GM18519 (cell line): ENCODE data around the gene HAUS3.

Experiments
- ATAC-seq: cut with Tn5 transposase; IDR thresholded peaks from one replicate; pipeline ENCODE4 v1.9.1; 2021; ENCODE audit warnings: mild to moderate bottlenecking, moderate library complexity; ENCODE audit not compliant: unreplicated experiment, low FRiP score

HAUS3 gene, protein sequence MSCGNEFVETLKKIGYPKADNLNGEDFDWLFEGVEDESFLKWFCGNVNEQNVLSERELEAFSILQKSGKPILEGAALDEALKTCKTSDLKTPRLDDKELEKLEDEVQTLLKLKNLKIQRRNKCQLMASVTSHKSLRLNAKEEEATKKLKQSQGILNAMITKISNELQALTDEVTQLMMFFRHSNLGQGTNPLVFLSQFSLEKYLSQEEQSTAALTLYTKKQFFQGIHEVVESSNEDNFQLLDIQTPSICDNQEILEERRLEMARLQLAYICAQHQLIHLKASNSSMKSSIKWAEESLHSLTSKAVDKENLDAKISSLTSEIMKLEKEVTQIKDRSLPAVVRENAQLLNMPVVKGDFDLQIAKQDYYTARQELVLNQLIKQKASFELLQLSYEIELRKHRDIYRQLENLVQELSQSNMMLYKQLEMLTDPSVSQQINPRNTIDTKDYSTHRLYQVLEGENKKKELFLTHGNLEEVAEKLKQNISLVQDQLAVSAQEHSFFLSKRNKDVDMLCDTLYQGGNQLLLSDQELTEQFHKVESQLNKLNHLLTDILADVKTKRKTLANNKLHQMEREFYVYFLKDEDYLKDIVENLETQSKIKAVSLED

GRCh38 chr4:2241410-2242353 is at the start of gene HAUS3, which contains the start of gene POLN:
Gene HAUS3, minus strand, starts transcription at chr4:2242121. Its CDS starts 1,175 bp downstream, at chr4:2240946.
Gene POLN, minus strand, starts transcription at chr4:2242121. Its CDS starts 12,890 bp downstream, at chr4:2229231.
- peak; percentile 84 for ATAC-seq

GRCh38 chr4:2290974-2291704 is 49.2 kb upstream of the HAUS3 start:
- no peak for ATAC-seq

- no peak for ATAC-seq
Observed at GRCh38 chr4:2290488-2290887, 48.6 kb upstream of the HAUS3 start.

DNA sequence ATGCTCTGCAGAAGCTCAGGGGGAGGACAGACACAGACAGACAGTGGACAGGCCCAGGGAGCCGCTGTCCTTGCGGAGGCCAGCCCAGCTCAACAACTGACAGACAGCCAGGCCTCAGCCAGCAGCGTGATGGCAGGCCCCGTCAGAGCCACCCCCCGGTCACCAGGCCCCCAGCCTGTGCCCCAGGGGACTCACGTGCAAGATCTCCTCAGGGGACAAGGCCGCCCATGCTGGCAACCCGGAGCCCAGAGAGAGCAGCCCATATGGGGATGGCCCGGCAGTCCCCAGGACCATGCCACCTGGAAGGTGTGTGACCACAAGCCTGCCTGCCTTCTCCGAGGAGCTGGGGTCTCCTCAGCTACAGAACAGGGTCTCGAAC is 48.0 kb upstream of the HAUS3 start:
- ATAC-seq, result no peak

DNA sequence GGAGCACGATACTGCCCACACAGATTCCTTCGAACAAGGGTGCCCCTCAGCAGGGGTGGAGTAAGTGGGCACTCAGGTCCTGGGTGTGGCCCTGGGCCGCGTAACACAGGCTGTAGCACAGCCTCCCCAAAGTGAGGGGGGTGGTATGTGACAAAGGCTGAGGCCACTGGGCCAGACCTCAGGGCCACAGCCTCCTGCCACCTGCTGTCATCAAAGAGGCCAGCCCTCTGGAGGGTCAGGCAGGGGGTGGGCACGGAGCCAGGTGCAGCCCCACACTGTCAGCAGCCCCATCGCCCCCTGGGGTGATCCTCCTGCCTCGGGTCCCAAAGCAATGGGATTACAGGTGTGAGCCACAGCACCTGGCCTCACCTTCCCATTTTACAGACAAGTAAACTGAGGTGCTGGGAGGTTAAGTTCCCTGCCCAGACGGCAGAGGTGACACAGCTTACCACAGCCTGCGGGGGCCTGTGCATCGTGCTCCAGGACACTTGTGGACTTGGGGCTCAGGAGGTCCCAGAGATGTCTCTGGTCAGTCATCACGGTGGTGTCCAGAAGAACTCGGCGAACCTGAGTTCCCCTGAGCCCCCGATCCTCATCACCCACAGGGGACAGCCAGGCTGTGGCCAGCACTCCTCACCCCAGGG is 47.5 kb upstream of the HAUS3 start:
- no peak for ATAC-seq

DNA sequence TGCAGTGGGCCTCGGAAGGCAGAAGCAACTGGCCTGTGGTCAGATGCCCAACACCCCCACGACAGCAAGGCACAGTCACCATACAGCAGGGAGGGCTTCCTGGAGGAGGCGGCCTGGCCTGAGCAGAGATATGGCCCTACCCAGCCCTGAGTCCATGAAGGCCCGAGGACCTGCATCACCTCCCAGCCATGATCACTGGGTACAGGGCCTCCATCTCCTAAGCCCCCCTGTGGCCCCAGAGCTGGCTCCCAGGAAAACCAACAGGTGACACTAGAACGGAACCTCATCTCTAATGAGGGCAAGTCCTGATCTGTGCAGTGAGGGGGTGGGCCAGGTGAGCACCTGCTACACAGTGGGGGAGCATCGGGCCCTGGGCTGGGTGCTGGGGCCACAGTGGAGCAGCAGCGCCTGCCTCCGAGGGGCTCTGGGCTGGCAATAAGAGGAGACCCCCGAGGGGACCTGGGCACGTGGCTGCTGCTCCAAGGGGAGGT is 46.2 kb upstream of the HAUS3 start:
- ATAC-seq, result no peak

DNA sequence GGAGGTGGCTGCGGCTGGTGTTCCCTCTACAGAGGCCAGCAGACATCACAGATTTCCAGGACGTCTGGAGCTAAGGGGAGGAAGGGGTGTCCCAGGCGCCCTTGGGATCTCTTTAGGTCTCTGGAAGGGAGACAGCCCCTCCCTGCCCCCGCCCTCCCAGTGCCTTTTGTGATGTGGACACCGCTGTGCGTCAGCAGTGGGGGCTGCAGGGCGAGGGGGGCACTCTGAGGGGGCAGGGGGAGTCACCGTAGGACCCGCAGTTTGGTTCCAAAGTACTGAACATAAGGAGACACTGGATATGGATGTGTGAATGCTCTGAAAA is 45.6 kb upstream of the HAUS3 start:
- ATAC-seq, result no peak

GRCh38 chr4:2286904-2287593 is 45.1 kb upstream of the HAUS3 start:
- no peak for ATAC-seq

- ATAC-seq, result no peak
Observed at GRCh38 chr4:2285613-2286381, 43.9 kb upstream of the HAUS3 start.

DNA sequence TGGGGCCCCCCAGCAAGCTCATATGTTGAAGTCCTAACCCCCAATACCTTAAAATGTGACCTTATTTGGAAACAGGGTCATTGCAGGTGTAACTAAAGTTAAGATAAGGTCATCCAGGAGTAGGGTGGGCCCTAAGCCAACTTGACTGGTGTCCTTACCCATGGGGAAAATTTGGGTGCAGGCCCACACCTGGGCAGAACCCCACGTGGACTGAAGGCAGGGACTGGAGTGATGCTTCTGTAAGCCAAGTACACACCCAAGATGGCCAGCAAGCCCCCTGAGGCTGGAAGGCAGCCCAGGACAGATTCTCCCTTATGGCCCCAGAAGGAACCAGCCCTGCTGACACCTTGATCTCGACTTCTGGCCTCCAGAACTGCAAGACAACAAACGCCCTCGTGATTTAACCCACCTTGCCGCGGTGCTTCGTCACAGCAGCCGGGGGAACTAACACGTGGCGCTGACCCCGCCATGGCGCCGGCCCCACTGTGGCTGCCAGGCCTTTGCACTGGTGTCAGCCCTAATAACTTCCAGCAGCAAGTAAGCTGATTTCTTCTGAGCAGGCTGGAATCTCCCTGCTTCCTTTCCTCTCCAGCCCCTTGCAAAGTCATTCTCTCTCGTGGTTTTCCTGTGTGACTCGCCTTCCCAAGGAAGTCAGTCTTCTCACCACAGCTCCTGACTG is 43.2 kb upstream of the HAUS3 start:
- no peak for ATAC-seq

DNA sequence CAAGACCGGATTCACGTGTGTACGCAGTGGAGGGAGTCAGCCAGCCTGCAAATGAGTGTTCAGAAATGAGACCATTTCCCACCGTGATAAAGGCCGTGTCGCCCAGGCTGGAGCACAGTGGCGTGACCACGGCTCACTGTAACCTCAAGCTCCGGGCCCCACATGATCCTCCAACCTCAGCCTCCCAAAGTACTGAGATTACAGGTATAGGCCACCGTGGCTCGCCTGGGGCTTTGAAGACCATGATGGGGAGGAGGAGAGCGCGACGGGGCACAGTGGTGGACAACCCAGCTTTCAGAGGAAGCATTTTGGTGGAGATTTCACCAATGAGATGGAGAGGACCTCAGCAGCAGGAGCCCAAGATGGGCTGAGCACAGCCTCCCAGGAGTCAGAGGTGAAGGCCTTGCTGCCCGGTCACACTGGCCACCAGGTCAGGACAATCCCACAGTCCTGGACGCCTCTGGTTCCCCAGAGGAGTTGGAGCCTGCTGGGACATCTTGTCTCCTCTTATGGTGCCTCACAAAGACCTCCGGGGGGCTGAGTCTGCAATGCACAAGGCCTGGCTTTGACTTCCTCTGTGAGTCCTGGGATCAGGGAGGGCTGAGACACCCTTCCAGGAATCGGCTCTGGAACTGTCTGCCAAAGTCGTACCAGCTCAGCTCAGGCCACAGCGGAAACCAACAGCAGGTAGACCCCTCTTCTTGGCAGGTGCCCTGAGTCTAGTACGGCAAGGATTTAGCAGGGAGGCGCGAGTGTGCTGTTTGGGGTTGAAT is 42.4 kb upstream of the HAUS3 start:
- no peak for ATAC-seq

GRCh38 chr4:2283199-2283711 is 41.3 kb upstream of the HAUS3 start:
- ATAC-seq, result no peak

GRCh38 chr4:2281575-2282343 is 39.8 kb upstream of the HAUS3 start:
- ATAC-seq, result no peak

DNA sequence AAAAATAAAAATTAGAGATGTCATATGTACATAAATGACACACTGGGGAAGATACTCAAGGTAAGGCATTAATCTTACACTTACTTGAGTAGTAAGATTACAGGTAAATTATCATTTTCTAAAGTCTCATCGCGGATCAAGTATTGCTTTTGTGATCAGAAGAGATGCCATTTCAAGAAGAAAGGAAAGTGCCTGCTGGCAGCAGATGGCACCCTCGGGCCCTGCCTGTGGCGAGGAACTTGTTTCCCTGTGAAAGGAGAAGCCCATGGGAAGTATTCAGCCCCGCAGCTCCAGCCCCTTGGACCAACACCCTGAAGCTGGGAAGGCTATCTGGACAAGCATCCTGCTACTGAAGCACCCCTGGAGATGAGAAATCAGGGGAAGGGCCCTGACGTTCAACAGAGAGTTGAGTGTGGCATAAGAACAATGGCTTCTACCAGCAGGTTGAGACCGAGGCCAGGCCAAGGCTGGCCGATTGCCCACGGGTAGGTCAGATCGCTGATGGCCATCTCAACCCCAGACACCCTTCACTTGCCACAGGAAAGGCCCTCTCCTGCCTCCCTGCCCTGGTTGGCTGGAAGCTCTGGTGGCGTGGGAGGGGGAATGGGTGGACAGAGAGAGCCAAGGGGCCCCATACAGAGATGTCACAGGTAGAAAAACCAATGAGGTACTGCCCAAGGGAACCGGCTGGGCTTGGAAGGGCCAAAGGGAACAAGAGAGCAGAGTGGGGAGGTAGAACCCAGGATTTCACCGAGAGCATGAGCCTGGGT is 38.8 kb upstream of the HAUS3 start:
- ATAC-seq, result no peak

GRCh38 chr4:2277956-2278355 is 36.0 kb upstream of the HAUS3 start:
- no peak for ATAC-seq
